Measurements from ENCODE around the gene GABRG3.
"Not testable (repeated sequence)": the region's sequence is repeated elsewhere in the genome, so short reads cannot be mapped to it uniquely, and the experiment has no call there.

The GABRG3 gene

GRCh38 chr15:27003003-27003402, 32.0 kb downstream of the GABRG3 start:
- FAIRE-seq, result not testable (repeated sequence)

GRCh38 chr15:27004226-27004625, 33.2 kb downstream of the GABRG3 start:
- FAIRE-seq, result not testable (repeated sequence)

GRCh38 chr15:27017168-27017809, 46.3 kb downstream of the GABRG3 start:
- FAIRE-seq, result no peak

- FAIRE-seq, result no peak
Observed at GRCh38 chr15:27019687-27020086, 48.7 kb downstream of the GABRG3 start.

GRCh38 chr15:27025481-27025966, 54.5 kb downstream of the GABRG3 start:
- FAIRE-seq, result no peak

- no peak for FAIRE-seq
Observed at GRCh38 chr15:27027229-27027628, 56.2 kb downstream of the GABRG3 start.

GRCh38 chr15:27028858-27029477, 58.0 kb downstream of the GABRG3 start:
- FAIRE-seq, result no peak

GRCh38 chr15:27036210-27036609, 65.2 kb downstream of the GABRG3 start:
- no peak for FAIRE-seq

- no peak for FAIRE-seq
Observed at GRCh38 chr15:27037501-27037900, 66.5 kb downstream of the GABRG3 start.

GRCh38 chr15:27039152-27039551, 68.2 kb downstream of the GABRG3 start:
- no peak for FAIRE-seq

GRCh38 chr15:27042230-27042629, 71.2 kb downstream of the GABRG3 start:
- no peak for FAIRE-seq

- FAIRE-seq, result no peak
Observed at GRCh38 chr15:27042646-27043045, 71.7 kb downstream of the GABRG3 start.

GRCh38 chr15:27043770-27044169, 72.8 kb downstream of the GABRG3 start:
- FAIRE-seq, result no peak

- no peak for FAIRE-seq
Observed at GRCh38 chr15:27045796-27046195, 74.8 kb downstream of the GABRG3 start.

GRCh38 chr15:27046880-27047279, 75.9 kb downstream of the GABRG3 start:
- no peak for FAIRE-seq

- no peak for FAIRE-seq
Observed at GRCh38 chr15:27050163-27050562, 79.2 kb downstream of the GABRG3 start.

- FAIRE-seq, result no peak
Observed at GRCh38 chr15:27054426-27054825, 83.4 kb downstream of the GABRG3 start.

GRCh38 chr15:27057904-27058645, 87.1 kb downstream of the GABRG3 start:
- FAIRE-seq, result no peak

GRCh38 chr15:27058939-27059338, 88.0 kb downstream of the GABRG3 start:
- no peak for FAIRE-seq

- no peak for FAIRE-seq
Observed at GRCh38 chr15:27059610-27060202, 88.7 kb downstream of the GABRG3 start.

GRCh38 chr15:27061739-27062138, 90.8 kb downstream of the GABRG3 start:
- no peak for FAIRE-seq

- no peak for FAIRE-seq
Observed at GRCh38 chr15:27062951-27063350, 92.0 kb downstream of the GABRG3 start.

- no peak for FAIRE-seq
Observed at GRCh38 chr15:27064080-27064479, 93.1 kb downstream of the GABRG3 start.

All from colon (tissue), 2 donors.